HepG2 (cell line): Measurements from ENCODE around the gene CSNK1G1. TPM values are rescaled to one million over a fixed set of nuclear protein-coding genes. Genes with fewer than 3 reads are reported as not detected.

Experiments
- CSRNP1 ChIP-seq: sonication (generic); formaldehyde crosslinking; IDR thresholded peaks from 2 replicates; pipeline ENCODE4 v1.8.1; 2023; ENCODE audit warnings: mild to moderate bottlenecking, missing genetic modification reagents
- HNF1B ChIP-seq: sonication (generic); formaldehyde crosslinking; IDR thresholded peaks from 2 replicates; pipeline ENCODE4 v1.5.1; 2020; ENCODE audit warnings: mild to moderate bottlenecking, moderate library complexity, missing genetic modification reagents
- ISX ChIP-seq: sonication (generic); formaldehyde crosslinking; conservative IDR thresholded peaks from 2 replicates; pipeline ENCODE4 v1.5.0; 2020; ENCODE audit warnings: missing genetic modification reagents
- MBNL3 ChIP-seq: fragments of 250-450 bp; sonication (Bioruptor Pico); conservative IDR thresholded peaks from 2 replicates; pipeline ENCODE4 v1.8.0; 2022; ENCODE audit warnings: mild to moderate bottlenecking, inconsistent platforms
- NCOA2 ChIP-seq: sonication (generic); formaldehyde crosslinking; IDR thresholded peaks from 2 replicates; pipeline ENCODE4 v1.8.0; 2022; ENCODE audit warnings: inconsistent platforms
- PCBP1 ChIP-seq: fragments of 200-400 bp; formaldehyde crosslinking; IDR thresholded peaks from 2 replicates; pipeline ENCODE4 v1.6.1; 2017; ENCODE audit warnings: mild to moderate bottlenecking, low read depth, low read length, borderline replicate concordance
- U2AF1 ChIP-seq: fragments of 200-400 bp; formaldehyde crosslinking; optimal IDR thresholded peaks from 2 replicates; pipeline ENCODE3; 2017; ENCODE audit warnings: mild to moderate bottlenecking, low read depth, low read length
- ZBTB40 ChIP-seq, 2 experiments: fragments of 450-650 bp in 1 of 2; sonication (generic) in 1 of 2; formaldehyde crosslinking in 1 of 2; IDR thresholded peaks; 2 replicates each; pipeline versions ENCODE4 v1.6.1 to v1.8.0; 2016 to 2022; ENCODE audit warnings: antibody characterized with exemption in 1 of 2, mild to moderate bottlenecking in 1 of 2, missing genetic modification reagents in 1 of 2
- ZFP90 ChIP-seq: sonication (generic); formaldehyde crosslinking; IDR thresholded peaks from 2 replicates; pipeline ENCODE4 v1.8.0; 2022; ENCODE audit warnings: missing genetic modification reagents, mild to moderate bottlenecking, inconsistent platforms, borderline replicate concordance
- ZNF367 ChIP-seq: sonication (generic); formaldehyde crosslinking; IDR thresholded peaks from 2 replicates; pipeline ENCODE4 v1.4.0; 2020; ENCODE audit warnings: missing genetic modification reagents, borderline replicate concordance
- ZNF441 ChIP-seq: sonication (generic); formaldehyde crosslinking; IDR thresholded peaks from 2 replicates; pipeline ENCODE4 v1.7.0; 2021; ENCODE audit warnings: missing genetic modification reagents, borderline replicate concordance
- ZNF790 ChIP-seq: sonication (generic); formaldehyde crosslinking; IDR thresholded peaks from 2 replicates; pipeline ENCODE4 v1.8.0; 2022; ENCODE audit warnings: missing genetic modification reagents, mild to moderate bottlenecking, borderline replicate concordance
- ZNF841 ChIP-seq: sonication (generic); formaldehyde crosslinking; IDR thresholded peaks from 2 replicates; pipeline ENCODE4 v1.8.1; 2023; ENCODE audit warnings: missing genetic modification reagents, borderline replicate concordance
- ZZZ3 ChIP-seq: sonication (generic); formaldehyde crosslinking; IDR thresholded peaks from 2 replicates; pipeline ENCODE4 v1.4.0; 2020; ENCODE audit warnings: missing genetic modification reagents, mild to moderate bottlenecking, borderline replicate concordance
- polyA plus RNA-seq, 8 experiments: library from polyadenylated mRNA; depleted of rRNA in 3 of 8; stranded (reverse) in 7 of 8; unstranded in 1 of 8; fragments of >200 nt; fragmentation: Illumina TruSeq in 4 of 8; extraction: Trizol in 4 of 8; gene quantifications; 2 replicates each; pipeline versions ENCODE4 v1.2.1 to v1.2.3, GENCODE V29; 2011 to 2016; ENCODE audit warnings: low read depth in 4 of 8, missing spikeins in 1 of 8, mixed read lengths in 1 of 8; ENCODE audit not compliant: insufficient read depth in 1 of 8
- total RNA-seq, 5 experiments: library from RNA; depleted of rRNA; stranded (reverse); fragments of >200 nt; fragmentation: Illumina TruSeq; extraction: Trizol; gene quantifications; 2 replicates each; pipeline ENCODE4 v1.2.3, GENCODE V29; 2016; ENCODE audit warnings: low read depth in 1 of 5
- TF ChIP-seq, protein P1 (sequence below): sonication (generic); formaldehyde crosslinking; IDR thresholded peaks from 2 replicates; pipeline ENCODE4 v1.4.0; 2020; ENCODE audit warnings: missing genetic modification reagents

CSNK1G1 gene
- total and polyA plus RNA-seq, 2 of the 13 experiments (the other 11 are each of a cell fraction or from before 2014, with no cell fraction given) = 8.5 to 12.6 TPM

- peak; percentile 89; the same call in 1 of the 2 replicates for TF ChIP-seq ZNF367
- peak; percentile 87; the same call in 1 of the 2 replicates for TF ChIP-seq CSRNP1 (CRISPR knock-in tag)
- peak; percentile 97 for TF ChIP-seq ZZZ3 (CRISPR knock-in tag)
- peak; percentile 80 for TF ChIP-seq NCOA2
- TF ChIP-seq MBNL3 (CRISPR knock-in tag) = no peak
- TF ChIP-seq U2AF1 = peak; percentile 86
- TF ChIP-seq ISX (CRISPR knock-in tag) = no peak
- peak; percentile 68 for TF ChIP-seq ZNF441 (CRISPR knock-in tag)
- TF ChIP-seq HNF1B (CRISPR knock-in tag) = peak; percentile 98
- peak; percentile 97 for TF ChIP-seq ZFP90
- peak; percentile 89; the same call in 1 of the 2 replicates for TF ChIP-seq PCBP1
- peak; percentile 93 for TF ChIP-seq ZNF790 (CRISPR knock-in tag)
- TF ChIP-seq ZNF841 = no peak
- TF ChIP-seq, protein P1, sequence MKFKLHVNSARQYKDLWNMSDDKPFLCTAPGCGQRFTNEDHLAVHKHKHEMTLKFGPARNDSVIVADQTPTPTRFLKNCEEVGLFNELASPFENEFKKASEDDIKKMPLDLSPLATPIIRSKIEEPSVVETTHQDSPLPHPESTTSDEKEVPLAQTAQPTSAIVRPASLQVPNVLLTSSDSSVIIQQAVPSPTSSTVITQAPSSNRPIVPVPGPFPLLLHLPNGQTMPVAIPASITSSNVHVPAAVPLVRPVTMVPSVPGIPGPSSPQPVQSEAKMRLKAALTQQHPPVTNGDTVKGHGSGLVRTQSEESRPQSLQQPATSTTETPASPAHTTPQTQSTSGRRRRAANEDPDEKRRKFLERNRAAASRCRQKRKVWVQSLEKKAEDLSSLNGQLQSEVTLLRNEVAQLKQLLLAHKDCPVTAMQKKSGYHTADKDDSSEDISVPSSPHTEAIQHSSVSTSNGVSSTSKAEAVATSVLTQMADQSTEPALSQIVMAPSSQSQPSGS (CRISPR knock-in tag) = peak; percentile 97
- peak; percentile 95 for TF ChIP-seq ZBTB40 (IDR thresholded peaks at IDR 0.05)
- TF ChIP-seq ZBTB40 (CRISPR knock-in tag; IDR thresholded peaks at IDR 0.05) = peak; percentile 94
Measured at GRCh38 chr15:64387562-64388168, 31.7 kb upstream of the CSNK1G1 start, which contains the start of gene TRIP4 (continued).
